ENCODE data around the gene DHRS1. TPM values are rescaled to one million over a fixed set of nuclear protein-coding genes. Genes with fewer than 3 reads are reported as not detected.

DHRS1 gene
- total and polyA plus RNA-seq, 2 experiments from 2014 or later, result 15.0 to 15.4 TPM

DNA sequence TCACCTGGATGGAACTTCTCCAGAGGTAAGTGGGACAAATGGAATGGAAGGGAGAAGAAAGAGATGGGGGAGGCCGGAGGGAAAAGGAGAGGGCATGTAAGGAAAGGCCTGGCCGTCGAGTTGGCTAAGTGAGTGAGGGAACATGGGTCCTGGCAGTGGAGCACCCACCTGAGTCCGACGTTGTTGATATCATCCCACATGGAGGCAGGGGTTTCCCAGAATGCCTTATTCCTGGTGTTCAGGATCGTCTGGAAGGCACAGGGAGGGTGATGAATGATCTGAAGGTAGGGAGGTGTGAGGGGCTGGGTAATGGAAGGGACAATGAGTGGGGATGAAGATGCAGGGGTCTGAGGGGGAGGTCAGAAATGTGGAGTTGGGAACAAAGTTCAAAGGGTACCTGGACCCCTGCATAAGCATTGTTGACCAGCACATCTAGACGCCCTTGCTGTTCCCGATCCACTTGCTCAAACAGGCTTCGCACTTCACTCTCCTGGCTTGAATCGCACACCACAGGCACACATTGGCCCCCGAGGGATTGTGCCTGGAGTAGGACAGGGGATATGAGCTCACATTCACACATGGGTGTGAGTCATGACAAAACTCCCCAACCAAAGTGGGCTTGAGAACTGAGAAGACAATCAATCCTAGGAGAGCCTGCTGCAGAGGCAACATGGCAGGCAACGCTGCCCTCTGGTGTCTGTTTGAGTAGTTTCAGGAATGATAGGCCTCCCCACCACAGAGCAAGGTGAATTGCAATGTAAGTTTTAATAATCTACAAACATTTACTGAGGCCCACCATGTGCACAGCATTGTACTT, 3.0 kb downstream of the DHRS1 start:
- Histone ChIP-seq H3K4me1 (ENCODE audit: insufficient read depth) (peaks cover 16% of the 10 kb centered on the region; the same call in 1 of the 2 replicates), H3K9me2 (ENCODE audit: insufficient read depth) (no peaks in the 10 kb centered on the region), H2AFZ (no peak overlapping the region), H3K4me3 (no peak overlapping the region), H3K27ac (ENCODE audit: low read depth) (no peak overlapping the region), H3K79me2 (replicated peaks; ENCODE audit: insufficient read depth) (peaks cover 13% of the 10 kb centered on the region), H3K27me3 (ENCODE audit: insufficient read depth) (no peaks in the 10 kb centered on the region), H4K20me1 (replicated peaks; ENCODE audit: insufficient read depth) (peaks cover 12% of the 10 kb centered on the region; the same call in 1 of the 2 replicates), H3F3A (replicated peaks; ENCODE audit: low read depth) (peaks cover 7% of the 10 kb centered on the region), H3K36me3 (ENCODE audit: insufficient read depth) (no peaks in the 10 kb centered on the region; the same call in 1 of the 2 replicates), H3K4me2 (no peak overlapping the region)
- H3K36me3 Mint-ChIP-seq (ENCODE audit: low read depth), result peaks cover 9% of the 10 kb centered on the region; the same call in 2 of the 3 replicates
- H3K27me3 Mint-ChIP-seq (ENCODE audit: insufficient read depth, low read depth, poor library complexity), result peaks cover 13% of the 10 kb centered on the region
- TF ChIP-seq, protein P1, sequence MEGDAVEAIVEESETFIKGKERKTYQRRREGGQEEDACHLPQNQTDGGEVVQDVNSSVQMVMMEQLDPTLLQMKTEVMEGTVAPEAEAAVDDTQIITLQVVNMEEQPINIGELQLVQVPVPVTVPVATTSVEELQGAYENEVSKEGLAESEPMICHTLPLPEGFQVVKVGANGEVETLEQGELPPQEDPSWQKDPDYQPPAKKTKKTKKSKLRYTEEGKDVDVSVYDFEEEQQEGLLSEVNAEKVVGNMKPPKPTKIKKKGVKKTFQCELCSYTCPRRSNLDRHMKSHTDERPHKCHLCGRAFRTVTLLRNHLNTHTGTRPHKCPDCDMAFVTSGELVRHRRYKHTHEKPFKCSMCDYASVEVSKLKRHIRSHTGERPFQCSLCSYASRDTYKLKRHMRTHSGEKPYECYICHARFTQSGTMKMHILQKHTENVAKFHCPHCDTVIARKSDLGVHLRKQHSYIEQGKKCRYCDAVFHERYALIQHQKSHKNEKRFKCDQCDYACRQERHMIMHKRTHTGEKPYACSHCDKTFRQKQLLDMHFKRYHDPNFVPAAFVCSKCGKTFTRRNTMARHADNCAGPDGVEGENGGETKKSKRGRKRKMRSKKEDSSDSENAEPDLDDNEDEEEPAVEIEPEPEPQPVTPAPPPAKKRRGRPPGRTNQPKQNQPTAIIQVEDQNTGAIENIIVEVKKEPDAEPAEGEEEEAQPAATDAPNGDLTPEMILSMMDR (conservative IDR thresholded peaks at IDR 0.05; ENCODE audit: low read depth in 2 of 2), result peak; percentile 79 to 86
- TF ChIP-seq, protein P2, sequence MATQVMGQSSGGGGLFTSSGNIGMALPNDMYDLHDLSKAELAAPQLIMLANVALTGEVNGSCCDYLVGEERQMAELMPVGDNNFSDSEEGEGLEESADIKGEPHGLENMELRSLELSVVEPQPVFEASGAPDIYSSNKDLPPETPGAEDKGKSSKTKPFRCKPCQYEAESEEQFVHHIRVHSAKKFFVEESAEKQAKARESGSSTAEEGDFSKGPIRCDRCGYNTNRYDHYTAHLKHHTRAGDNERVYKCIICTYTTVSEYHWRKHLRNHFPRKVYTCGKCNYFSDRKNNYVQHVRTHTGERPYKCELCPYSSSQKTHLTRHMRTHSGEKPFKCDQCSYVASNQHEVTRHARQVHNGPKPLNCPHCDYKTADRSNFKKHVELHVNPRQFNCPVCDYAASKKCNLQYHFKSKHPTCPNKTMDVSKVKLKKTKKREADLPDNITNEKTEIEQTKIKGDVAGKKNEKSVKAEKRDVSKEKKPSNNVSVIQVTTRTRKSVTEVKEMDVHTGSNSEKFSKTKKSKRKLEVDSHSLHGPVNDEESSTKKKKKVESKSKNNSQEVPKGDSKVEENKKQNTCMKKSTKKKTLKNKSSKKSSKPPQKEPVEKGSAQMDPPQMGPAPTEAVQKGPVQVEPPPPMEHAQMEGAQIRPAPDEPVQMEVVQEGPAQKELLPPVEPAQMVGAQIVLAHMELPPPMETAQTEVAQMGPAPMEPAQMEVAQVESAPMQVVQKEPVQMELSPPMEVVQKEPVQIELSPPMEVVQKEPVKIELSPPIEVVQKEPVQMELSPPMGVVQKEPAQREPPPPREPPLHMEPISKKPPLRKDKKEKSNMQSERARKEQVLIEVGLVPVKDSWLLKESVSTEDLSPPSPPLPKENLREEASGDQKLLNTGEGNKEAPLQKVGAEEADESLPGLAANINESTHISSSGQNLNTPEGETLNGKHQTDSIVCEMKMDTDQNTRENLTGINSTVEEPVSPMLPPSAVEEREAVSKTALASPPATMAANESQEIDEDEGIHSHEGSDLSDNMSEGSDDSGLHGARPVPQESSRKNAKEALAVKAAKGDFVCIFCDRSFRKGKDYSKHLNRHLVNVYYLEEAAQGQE (IDR thresholded peaks at IDR 0.05; ENCODE audit: unreplicated experiment), result no peak
- H3K4me3 Mint-ChIP-seq, result no peak overlapping the region; the same call in 2 of the 3 replicates
- H3K4me1 Mint-ChIP-seq, result peaks cover 21% of the 10 kb centered on the region
- ATAC-seq (peak; percentile 63), DNase-seq (ENCODE audit: low spot score) (peak; percentile 84)
- H3K27ac Mint-ChIP-seq, result peak overlapping the region; percentile 26; the same call in 1 of the 2 replicates
- H3K9me3 Mint-ChIP-seq, result peaks cover 2% of the 10 kb centered on the region; the same call in 1 of the 3 replicates

DNA sequence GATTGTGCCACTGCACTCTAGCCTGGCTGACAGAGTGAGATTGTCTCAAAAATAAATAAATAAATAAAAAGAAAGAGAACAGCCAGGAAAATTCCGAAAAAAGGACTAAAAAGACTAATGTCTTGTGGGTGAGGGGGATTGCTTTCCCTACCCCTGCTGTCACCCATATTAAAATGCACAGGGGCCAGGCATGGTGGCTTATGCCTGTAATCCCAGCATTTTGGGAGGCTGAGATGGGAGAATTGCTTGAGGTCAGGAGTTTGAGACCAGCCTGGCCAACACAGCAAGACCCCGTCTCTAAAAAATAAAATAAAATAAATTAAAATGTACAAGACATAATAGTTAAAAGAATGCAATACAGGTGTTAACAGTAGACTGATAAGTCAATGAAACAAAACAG, 6.1 kb downstream of the DHRS1 start:
- TF ChIP-seq ZNF114 (CRISPR knock-in tag; IDR thresholded peaks at IDR 0.05) (no peak), STAT1 (IDR thresholded peaks at IDR 0.05; ENCODE audit: unreplicated experiment) (no peak), EZH2 (IDR thresholded peaks at IDR 0.05; ENCODE audit: low read depth, unreplicated experiment) (no peak), CREB1 (CRISPR knock-in tag; IDR thresholded peaks at IDR 0.05; ENCODE audit: low read depth) (no peak), ZNF331 (CRISPR knock-in tag; IDR thresholded peaks at IDR 0.05; ENCODE audit: low read depth) (no peak), JUNB (IDR thresholded peaks at IDR 0.05; ENCODE audit: unreplicated experiment) (no peak)
- TF ChIP-seq, protein P3, sequence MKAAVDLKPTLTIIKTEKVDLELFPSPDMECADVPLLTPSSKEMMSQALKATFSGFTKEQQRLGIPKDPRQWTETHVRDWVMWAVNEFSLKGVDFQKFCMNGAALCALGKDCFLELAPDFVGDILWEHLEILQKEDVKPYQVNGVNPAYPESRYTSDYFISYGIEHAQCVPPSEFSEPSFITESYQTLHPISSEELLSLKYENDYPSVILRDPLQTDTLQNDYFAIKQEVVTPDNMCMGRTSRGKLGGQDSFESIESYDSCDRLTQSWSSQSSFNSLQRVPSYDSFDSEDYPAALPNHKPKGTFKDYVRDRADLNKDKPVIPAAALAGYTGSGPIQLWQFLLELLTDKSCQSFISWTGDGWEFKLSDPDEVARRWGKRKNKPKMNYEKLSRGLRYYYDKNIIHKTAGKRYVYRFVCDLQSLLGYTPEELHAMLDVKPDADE (IDR thresholded peaks at IDR 0.05), result no peak
- TF ChIP-seq, protein P1 (conservative IDR thresholded peaks at IDR 0.05; ENCODE audit: low read depth in 2 of 2), result no peak
- TF ChIP-seq, protein P2 (IDR thresholded peaks at IDR 0.05; ENCODE audit: unreplicated experiment), result no peak
- Histone ChIP-seq H3K9me2 (ENCODE audit: insufficient read depth) (no peaks in the 10 kb centered on the region), H3F3A (replicated peaks; ENCODE audit: low read depth) (peaks cover 7% of the 10 kb centered on the region; the same call in 1 of the 2 replicates), H3K36me3 (ENCODE audit: insufficient read depth) (no peaks in the 10 kb centered on the region; the same call in 1 of the 2 replicates), H2AFZ (no peak overlapping the region), H3K27me3 (ENCODE audit: insufficient read depth) (no peaks in the 10 kb centered on the region), H3K27ac (ENCODE audit: low read depth) (no peak overlapping the region), H4K20me1 (replicated peaks; ENCODE audit: insufficient read depth) (peaks cover 5% of the 10 kb centered on the region; the same call in 1 of the 2 replicates), H3K4me3 (no peak overlapping the region), H3K4me1 (ENCODE audit: insufficient read depth) (peaks cover 1% of the 10 kb centered on the region; the same call in 1 of the 2 replicates), H3K4me2 (no peak overlapping the region), H3K79me2 (replicated peaks; ENCODE audit: insufficient read depth) (no peaks in the 10 kb centered on the region; the same call in 1 of the 2 replicates)
- Mint-ChIP-seq H3K4me3 (no peak overlapping the region), H3K27ac (no peak overlapping the region), H3K9me3 (no peaks in the 10 kb centered on the region), H3K36me3 (ENCODE audit: low read depth) (peaks cover 5% of the 10 kb centered on the region; the same call in 2 of the 3 replicates), H3K4me1 (peaks cover 8% of the 10 kb centered on the region), H3K27me3 (ENCODE audit: insufficient read depth, low read depth, poor library complexity) (peaks cover 3% of the 10 kb centered on the region)
- ATAC-seq, result no peak
- no peak for DNase-seq (ENCODE audit: low spot score)

Data from GM23338 (cell line).